ENCODE results near the gene CLMN. TPM values are rescaled to one million over a fixed set of nuclear protein-coding genes. Genes with fewer than 3 reads are reported as not detected.

Gene CLMN
- total and polyA plus RNA-seq, 2 donors (not counting 1 experiment from before 2014, with no cell fraction given) = 9.6 to 51.5 TPM

GRCh38 chr14:95353007-95353406, 33.3 kb upstream of the CLMN start:
- ChIA-PET CTCF (no interaction called here), POLR2A (no interaction called here)
- Histone ChIP-seq H3K4me2 (replicated peaks; ENCODE audit: low read depth, low read length, poor library complexity, severe bottlenecking) (no peak overlapping the region), H3K79me2 (ENCODE audit: control insufficient read depth, insufficient read depth, low read length) (no peaks in the 10 kb centered on the region), H3K4me3 (ENCODE audit: control extremely low read depth in 1 of 5, extremely low read depth in 1 of 5, insufficient read depth in 1 of 5, low read depth in 2 of 5, low read length in 4 of 5) (no peak overlapping the region), H3K9me3 (ENCODE audit: control extremely low read depth in 1 of 3, control insufficient read depth in 2 of 3, insufficient read depth in 1 of 3, low read length in 2 of 3) (peaks cover 0 to 9% (median 0%) of the 10 kb centered on the region in 3 donors), H3K27me3 (replicated peaks in 1 of 4; ENCODE audit: control extremely low read depth in 1 of 4, control insufficient read depth in 3 of 4, insufficient read depth in 4 of 4, low read length in 3 of 4) (peaks cover 0 to 8% (median 0%) of the 10 kb centered on the region in 4 experiments), H4K20me1 (ENCODE audit: control insufficient read depth, insufficient read depth, low read length, poor library complexity, severe bottlenecking) (no peaks in the 10 kb centered on the region), H2AFZ (ENCODE audit: insufficient read depth, low read depth, low read length, poor library complexity, severe bottlenecking) (no peak overlapping the region), H3K27ac (ENCODE audit: low read length in 2 of 2) (no peak overlapping the region), H3K36me3 (replicated peaks in 1 of 2; ENCODE audit: control extremely low read depth in 1 of 2, control insufficient read depth in 1 of 2, extremely low read depth in 1 of 2, insufficient read depth in 2 of 2, low read length in 1 of 2) (no peaks in the 10 kb centered on the region), H3K4me1 (ENCODE audit: control insufficient read depth in 2 of 2, insufficient read depth in 2 of 2, low read length in 2 of 2) (peaks cover 5 to 7% of the 10 kb centered on the region in 2 donors), H3K9ac (ENCODE audit: low read length) (no peak overlapping the region)
- Mint-ChIP-seq H3K4me1 (peaks cover 4% of the 10 kb centered on the region), H3K27ac (no peak overlapping the region), H3K4me3 (no peak overlapping the region), H3K27me3 (peaks cover 26% of the 10 kb centered on the region), H3K9me3 (ENCODE audit: insufficient read depth) (peaks cover 2% of the 10 kb centered on the region)
- intact Hi-C loops (cut with micrococcal nuclease) = no loop called here
- no CpG with 5 or more reads among the region's 1 CpG for WGBS (ENCODE audit: insufficient coverage)
- no peak for ATAC-seq (ENCODE audit: low read depth)
- no peak for DNase-seq
- TF ChIP-seq EZH2 (IDR thresholded peaks at IDR 0.05; ENCODE audit: borderline replicate concordance, insufficient read depth, low read depth, low read length, poor library complexity, severe bottlenecking) (no peak), CTCF (IDR thresholded peaks at IDR 0.05) (no peak)

GRCh38 chr14:95352481-95352880, 32.8 kb upstream of the CLMN start:
- no peak overlapping the region for H3K27ac Mint-ChIP-seq
- 92% methylated on average over 3 of the region's 5 CpGs for WGBS (ENCODE audit: insufficient coverage)
- H3K27me3 Mint-ChIP-seq = peaks cover 29% of the 10 kb centered on the region
- Histone ChIP-seq H3K9ac (ENCODE audit: low read length) (no peak overlapping the region), H3K4me1 (ENCODE audit: control insufficient read depth in 2 of 2, insufficient read depth in 2 of 2, low read length in 2 of 2) (peaks cover 5 to 7% of the 10 kb centered on the region in 2 donors), H3K79me2 (ENCODE audit: control insufficient read depth, insufficient read depth, low read length) (no peaks in the 10 kb centered on the region), H2AFZ (ENCODE audit: insufficient read depth, low read depth, low read length, poor library complexity, severe bottlenecking) (no peak overlapping the region), H3K27ac (ENCODE audit: low read length in 2 of 2) (no peak overlapping the region), H3K27me3 (replicated peaks in 1 of 4; ENCODE audit: control extremely low read depth in 1 of 4, control insufficient read depth in 3 of 4, insufficient read depth in 4 of 4, low read length in 3 of 4) (peaks cover 0 to 8% (median 0%) of the 10 kb centered on the region in 4 experiments), H4K20me1 (ENCODE audit: control insufficient read depth, insufficient read depth, low read length, poor library complexity, severe bottlenecking) (no peaks in the 10 kb centered on the region), H3K4me2 (replicated peaks; ENCODE audit: low read depth, low read length, poor library complexity, severe bottlenecking) (no peak overlapping the region), H3K36me3 (replicated peaks in 1 of 2; ENCODE audit: control extremely low read depth in 1 of 2, control insufficient read depth in 1 of 2, extremely low read depth in 1 of 2, insufficient read depth in 2 of 2, low read length in 1 of 2) (no peaks in the 10 kb centered on the region), H3K9me3 (ENCODE audit: control extremely low read depth in 1 of 3, control insufficient read depth in 2 of 3, insufficient read depth in 1 of 3, low read length in 2 of 3) (peaks cover 0 to 9% (median 0%) of the 10 kb centered on the region in 3 donors), H3K4me3 (ENCODE audit: control extremely low read depth in 1 of 5, extremely low read depth in 1 of 5, insufficient read depth in 1 of 5, low read depth in 2 of 5, low read length in 4 of 5) (no peak overlapping the region)
- intact Hi-C loops (cut with micrococcal nuclease) = no loop called here
- ATAC-seq (ENCODE audit: low read depth) (no peak), DNase-seq (no peak)
- peaks cover 2% of the 10 kb centered on the region for H3K9me3 Mint-ChIP-seq (ENCODE audit: insufficient read depth)
- peaks cover 4% of the 10 kb centered on the region for H3K4me1 Mint-ChIP-seq
- ChIA-PET POLR2A (no interaction called here), CTCF (interaction anchor here (1.0 kb wide), 1 partner anchor 9 kb away, joined by 4 read pairs; no protein-coding TSS in a partner anchor)
- no peak overlapping the region for H3K4me3 Mint-ChIP-seq
- TF ChIP-seq EZH2 (IDR thresholded peaks at IDR 0.05; ENCODE audit: borderline replicate concordance, insufficient read depth, low read depth, low read length, poor library complexity, severe bottlenecking) (no peak), CTCF (IDR thresholded peaks at IDR 0.05) (no peak)
